DOHH2 (cell line): Measurements from ENCODE around the gene FAM83F.

Experiments used
- H3F3A ChIP-seq: fragments of 200-600 bp; sonication (generic), shearing (Covaris generic); 2 replicates; pipeline ENCODE4 v1.6.0; 2016; ENCODE audit warnings: antibody characterized with exemption, mild to moderate bottlenecking; ENCODE audit not compliant: control insufficient read depth, insufficient read depth
- H3K27ac ChIP-seq: fragments of 200-600 bp; sonication (generic); 2 replicates; pipeline ENCODE4 v1.5.1; 2014; ENCODE audit warnings: low read depth, mild to moderate bottlenecking, low read length, moderate library complexity
- H3K27me3 ChIP-seq: fragments of 200-600 bp; sonication (generic); 2 replicates; pipeline ENCODE4 v1.6.1; 2014; ENCODE audit warnings: mild to moderate bottlenecking, low read length, mixed read lengths; ENCODE audit not compliant: control insufficient read depth
- H3K36me3 ChIP-seq: fragments of 200-600 bp; sonication (generic); 2 replicates; pipeline ENCODE4 v1.6.1; 2014; ENCODE audit warnings: mild to moderate bottlenecking, low read length, moderate library complexity, mixed read lengths; ENCODE audit not compliant: control insufficient read depth
- H3K4me1 ChIP-seq: fragments of 200-600 bp; sonication (generic); 2 replicates; pipeline ENCODE4 v1.6.1; 2014; ENCODE audit warnings: mild to moderate bottlenecking, low read length, mixed read lengths; ENCODE audit not compliant: control insufficient read depth
- H3K4me2 ChIP-seq: fragments of 200-600 bp; sonication (generic); 2 replicates; pipeline ENCODE4 v1.6.0; 2014; ENCODE audit warnings: mild to moderate bottlenecking, low read length, moderate library complexity
- H3K4me3 ChIP-seq: fragments of 200-600 bp; sonication (generic); 2 replicates; pipeline ENCODE4 v1.5.1; 2014; ENCODE audit warnings: mild to moderate bottlenecking, low read length, mixed read lengths
- H3K79me2 ChIP-seq: fragments of 200-600 bp; sonication (generic); 2 replicates; pipeline ENCODE4 v1.6.1; 2014; ENCODE audit warnings: mild to moderate bottlenecking, low read length, mixed read lengths; ENCODE audit not compliant: control insufficient read depth
- H3K9me2 ChIP-seq: fragments of 200-600 bp; sonication (generic); replicated peaks from 2 replicates; pipeline ENCODE4 v1.6.1; 2014; ENCODE audit warnings: mild to moderate bottlenecking, low read length, mixed read lengths; ENCODE audit not compliant: control insufficient read depth
- H3K9me3 ChIP-seq: fragments of 200-600 bp; sonication (generic); 2 replicates; pipeline ENCODE4 v1.6.1; 2014; ENCODE audit warnings: antibody characterized with exemption, low read length, mixed read lengths; ENCODE audit not compliant: control insufficient read depth, insufficient read depth
- H4K20me1 ChIP-seq: fragments of 200-600 bp; sonication (generic); 2 replicates; pipeline ENCODE4 v1.6.0; 2014; ENCODE audit warnings: low read depth, mild to moderate bottlenecking, antibody characterized with exemption, low read length, moderate library complexity; ENCODE audit not compliant: control insufficient read depth, insufficient read depth
- EZH2phosphoT487 ChIP-seq: fragments of 200-600 bp; sonication (generic); IDR thresholded peaks from 2 replicates; pipeline ENCODE4 v1.6.1; 2017; ENCODE audit warnings: borderline replicate concordance, mild to moderate bottlenecking, antibody characterized with exemption, low read length, moderate library complexity, mixed read lengths
- TF ChIP-seq, protein P1 (sequence below): fragments of 200-600 bp; sonication (generic); IDR thresholded peaks from one replicate; pipeline ENCODE4 v1.5.1; 2014; ENCODE audit warnings: antibody characterized with exemption, mild to moderate bottlenecking, low read depth, low read length; ENCODE audit not compliant: poor library complexity, severe bottlenecking

FAM83F gene

DNA sequence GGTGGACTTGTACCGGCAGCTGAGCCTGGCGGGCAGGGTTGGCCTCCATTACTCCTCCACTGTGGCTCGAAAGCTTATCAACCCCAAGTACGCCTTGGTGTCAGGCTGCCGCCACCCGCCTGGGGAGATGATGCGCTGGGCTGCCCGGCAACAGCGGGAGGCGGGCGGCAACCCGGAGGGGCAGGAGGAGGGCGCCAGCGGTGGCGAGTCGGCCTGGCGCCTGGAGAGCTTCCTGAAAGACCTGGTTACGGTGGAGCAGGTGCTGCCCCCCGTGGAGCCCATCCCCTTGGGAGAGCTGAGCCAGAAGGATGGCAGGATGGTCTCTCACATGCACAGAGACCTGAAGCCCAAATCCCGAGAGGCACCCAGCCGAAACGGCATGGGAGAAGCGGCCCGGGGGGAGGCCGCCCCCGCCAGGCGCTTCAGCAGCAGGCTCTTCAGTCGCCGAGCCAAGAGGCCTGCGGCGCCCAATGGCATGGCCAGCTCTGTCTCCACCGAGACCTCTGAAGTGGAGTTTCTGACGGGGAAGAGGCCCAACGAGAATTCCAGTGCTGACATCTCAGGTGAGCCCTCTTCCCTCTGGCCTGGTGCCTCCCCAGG lies 26.7 kb downstream of the FAM83F start:
- Histone ChIP-seq H3K27ac (no peak overlapping the region), H4K20me1 (no peaks in the 10 kb centered on the region; the same call in 1 of the 2 replicates), H3K4me3 (no peak overlapping the region), H3K27me3 (peaks cover 20% of the 10 kb centered on the region), H3K4me1 (peaks cover 12% of the 10 kb centered on the region), H3K4me2 (no peak overlapping the region), H3K36me3 (no peaks in the 10 kb centered on the region), H3K9me2 (no peaks in the 10 kb centered on the region), H3K9me3 (no peaks in the 10 kb centered on the region), H3K79me2 (no peaks in the 10 kb centered on the region), H3F3A (no peaks in the 10 kb centered on the region)
- TF ChIP-seq, protein P1, sequence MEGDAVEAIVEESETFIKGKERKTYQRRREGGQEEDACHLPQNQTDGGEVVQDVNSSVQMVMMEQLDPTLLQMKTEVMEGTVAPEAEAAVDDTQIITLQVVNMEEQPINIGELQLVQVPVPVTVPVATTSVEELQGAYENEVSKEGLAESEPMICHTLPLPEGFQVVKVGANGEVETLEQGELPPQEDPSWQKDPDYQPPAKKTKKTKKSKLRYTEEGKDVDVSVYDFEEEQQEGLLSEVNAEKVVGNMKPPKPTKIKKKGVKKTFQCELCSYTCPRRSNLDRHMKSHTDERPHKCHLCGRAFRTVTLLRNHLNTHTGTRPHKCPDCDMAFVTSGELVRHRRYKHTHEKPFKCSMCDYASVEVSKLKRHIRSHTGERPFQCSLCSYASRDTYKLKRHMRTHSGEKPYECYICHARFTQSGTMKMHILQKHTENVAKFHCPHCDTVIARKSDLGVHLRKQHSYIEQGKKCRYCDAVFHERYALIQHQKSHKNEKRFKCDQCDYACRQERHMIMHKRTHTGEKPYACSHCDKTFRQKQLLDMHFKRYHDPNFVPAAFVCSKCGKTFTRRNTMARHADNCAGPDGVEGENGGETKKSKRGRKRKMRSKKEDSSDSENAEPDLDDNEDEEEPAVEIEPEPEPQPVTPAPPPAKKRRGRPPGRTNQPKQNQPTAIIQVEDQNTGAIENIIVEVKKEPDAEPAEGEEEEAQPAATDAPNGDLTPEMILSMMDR = no peak
- TF ChIP-seq EZH2phosphoT487 = no peak

DNA sequence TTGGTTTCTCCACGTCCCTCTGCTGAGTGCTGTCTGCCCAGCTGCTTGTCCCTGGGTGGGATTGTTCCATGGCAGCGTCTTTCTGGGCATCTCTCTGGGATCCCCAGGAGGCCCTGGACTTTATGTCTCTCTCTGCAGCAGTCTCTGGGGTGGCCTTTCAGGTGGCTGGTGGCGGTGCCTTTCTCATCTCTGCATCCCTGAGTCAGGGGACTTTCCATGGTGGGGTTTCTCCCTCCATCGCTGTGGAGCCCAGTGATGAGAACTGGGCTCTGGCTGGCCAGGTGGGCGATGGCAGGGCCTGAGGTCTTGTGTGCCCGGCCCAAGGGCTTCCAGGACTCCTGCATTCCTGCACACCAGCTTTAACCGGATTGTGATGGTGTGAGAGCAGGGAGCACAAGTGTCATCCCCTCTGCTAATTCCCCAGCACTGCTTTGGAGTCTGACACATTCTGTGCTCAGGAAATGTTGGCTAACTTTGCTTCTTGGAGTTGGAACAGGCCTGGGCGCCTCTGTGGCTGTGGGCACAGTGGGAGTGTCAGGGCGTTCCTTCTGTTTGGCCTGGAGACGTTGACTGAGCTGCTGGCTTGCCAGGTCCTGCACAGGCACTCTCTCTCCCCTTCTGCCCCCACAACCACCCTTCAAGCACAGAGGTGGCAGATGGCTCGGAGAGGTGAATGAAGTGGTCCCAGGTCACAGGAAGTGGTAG lies 27.9 kb downstream of the FAM83F start:
- Histone ChIP-seq H3K36me3 (no peaks in the 10 kb centered on the region), H3K79me2 (no peaks in the 10 kb centered on the region), H3K9me3 (no peaks in the 10 kb centered on the region), H3K4me1 (peaks cover 19% of the 10 kb centered on the region), H3K27me3 (peaks cover 20% of the 10 kb centered on the region), H3K4me2 (no peak overlapping the region), H4K20me1 (no peaks in the 10 kb centered on the region; the same call in 1 of the 2 replicates), H3K27ac (no peak overlapping the region), H3K4me3 (no peak overlapping the region), H3K9me2 (no peaks in the 10 kb centered on the region), H3F3A (no peaks in the 10 kb centered on the region)
- TF ChIP-seq, protein P1 = no peak
- no peak for TF ChIP-seq EZH2phosphoT487

DNA sequence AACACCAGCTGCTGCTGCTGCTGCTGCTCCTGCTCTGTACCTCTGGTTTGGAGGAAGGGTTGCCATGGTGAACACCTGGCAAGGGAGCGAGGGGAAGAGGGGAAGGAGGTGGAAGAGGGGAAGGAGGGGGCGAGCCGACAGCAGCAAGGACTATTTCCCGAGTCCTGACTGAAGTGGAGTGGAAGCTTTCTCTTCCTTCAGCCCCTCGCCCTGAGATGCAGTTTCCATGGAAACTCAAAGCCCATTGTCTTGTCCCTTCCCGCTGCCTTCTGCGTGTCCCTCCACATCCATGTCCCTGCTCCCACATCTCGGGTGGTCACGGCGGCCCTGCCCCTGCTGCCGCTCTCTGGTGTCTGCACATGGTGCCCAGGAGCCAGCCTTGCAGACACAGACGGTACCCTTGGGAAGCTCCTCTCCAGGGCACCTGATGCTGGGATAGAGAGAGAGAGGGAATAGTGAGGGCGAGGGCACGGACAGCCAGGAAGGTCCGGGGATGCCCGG lies 28.6 kb downstream of the FAM83F start:
- Histone ChIP-seq H3K9me2 (no peaks in the 10 kb centered on the region), H3K79me2 (no peaks in the 10 kb centered on the region), H3K27me3 (peaks cover 20% of the 10 kb centered on the region), H3K4me2 (no peak overlapping the region), H3K27ac (no peak overlapping the region), H4K20me1 (no peaks in the 10 kb centered on the region; the same call in 1 of the 2 replicates), H3K4me1 (peaks cover 26% of the 10 kb centered on the region), H3K9me3 (no peaks in the 10 kb centered on the region), H3K36me3 (no peaks in the 10 kb centered on the region), H3F3A (no peaks in the 10 kb centered on the region), H3K4me3 (no peak overlapping the region)
- no peak for TF ChIP-seq EZH2phosphoT487
- TF ChIP-seq, protein P1 = no peak
